ENCODE measurements around the gene PIKFYVE. TPM values are rescaled to one million over a fixed set of nuclear protein-coding genes. Genes with fewer than 3 reads are reported as not detected.

PIKFYVE gene
- total and polyA plus RNA-seq, 2 of the 8 experiments (the other 6 are each of a cell fraction or from before 2014, with no cell fraction given): 8.8 to 33.5 TPM

- Histone ChIP-seq H3K4me3 (ENCODE audit: extremely low read depth in 1 of 4, insufficient read depth in 2 of 4, low read depth in 3 of 4, low read length in 4 of 4) (no peak overlapping the region), H3K14ac (ENCODE audit: insufficient read length) (no peak overlapping the region), H2AFZ (ENCODE audit: low read length) (no peak overlapping the region), H3K9me3 (ENCODE audit: insufficient read depth in 2 of 2, low read depth in 1 of 2, low read length in 1 of 2) (no peaks in the 10 kb centered on the region), H3K4me1 (replicated peaks in 1 of 4; ENCODE audit: control insufficient read depth in 3 of 4, insufficient read depth in 4 of 4, low read length in 3 of 4) (no peaks in the 10 kb centered on the region), H3K23me2 (ENCODE audit: low read depth, low read length) (no peaks in the 10 kb centered on the region), H4K5ac (ENCODE audit: insufficient read length, low read depth, low read length) (no peak overlapping the region), H4K8ac (ENCODE audit: extremely low read depth, insufficient read depth, low read length) (no peak overlapping the region), H4K91ac (replicated peaks; ENCODE audit: insufficient read length, low read length) (no peak overlapping the region), H3K23ac (ENCODE audit: insufficient read length) (no peak overlapping the region), H2BK20ac (ENCODE audit: low read length) (no peak overlapping the region), H2BK15ac (ENCODE audit: low read length) (no peak overlapping the region), H3K4me2 (ENCODE audit: insufficient read depth in 1 of 2, low read depth in 2 of 2, low read length in 2 of 2) (no peak overlapping the region), H3K27me3 (replicated peaks in 1 of 4; ENCODE audit: control insufficient read depth in 3 of 4, extremely low read depth in 1 of 4, insufficient read depth in 3 of 4, low read length in 3 of 4) (no peaks in the 10 kb centered on the region), H3K79me1 (ENCODE audit: low read depth, low read length) (peaks cover 2% of the 10 kb centered on the region), H3K9ac (replicated peaks in 1 of 4; ENCODE audit: extremely low read depth in 1 of 4, low read depth in 3 of 4, low read length in 3 of 4) (no peak overlapping the region), H3K56ac (replicated peaks; ENCODE audit: insufficient read length, low read depth, low read length) (no peak overlapping the region), H4K20me1 (replicated peaks in 1 of 2; ENCODE audit: control insufficient read depth in 1 of 2, insufficient read depth in 2 of 2, low read length in 2 of 2) (no peaks in the 10 kb centered on the region), H2BK120ac (replicated peaks; ENCODE audit: low read depth, low read length) (no peak overlapping the region), H3K36me3 (ENCODE audit: control insufficient read depth in 2 of 4, insufficient read depth in 4 of 4, low read length in 3 of 4) (peaks cover 8 to 59% (median 22%) of the 10 kb centered on the region in 4 experiments; a peak in 7 of 8 replicates), H2BK5ac (ENCODE audit: low read depth, low read length) (no peak overlapping the region), H2AK5ac (ENCODE audit: low read depth, low read length) (no peak overlapping the region), H2BK12ac (ENCODE audit: low read depth, low read length) (no peak overlapping the region), H3K4ac (replicated peaks; ENCODE audit: insufficient read length, low read depth, low read length) (no peak overlapping the region), H3K79me2 (ENCODE audit: control insufficient read depth in 1 of 2, insufficient read depth in 2 of 2, low read length in 2 of 2) (no peaks in the 10 kb centered on the region), H3K18ac (ENCODE audit: extremely low read depth, low read length) (no peak overlapping the region), H3K27ac (ENCODE audit: low read depth, low read length) (no peak overlapping the region)
- WGBS, 2 experiments (ENCODE audit: extremely low coverage in 1 of 2, insufficient coverage in 1 of 2, insufficient read length in 1 of 2, insufficient replicate concordance in 2 of 2, low coverage in 1 of 2, low lambda C conversion rate in 2 of 2, missing lambda C conversion rate in 1 of 2): 88% methylated on average over 2 of the region's 2 CpGs; no CpG with 5 or more reads in 1 of the 2 experiments
- FAIRE-seq (no peak), DNase-seq (ENCODE audit: low read depth in 1 of 2, low spot score in 2 of 2) (no peak)
- CTCF ChIA-PET (ENCODE audit: partially characterized antibody): no interaction called here
- POLR2A ChIA-PET (ENCODE audit: partially characterized antibody): no interaction called here
- no peak for TF ChIP-seq RBBP5 (IDR thresholded peaks at IDR 0.05; ENCODE audit: borderline replicate concordance, low read depth, low read length)
- TF ChIP-seq CEBPB (IDR thresholded peaks at IDR 0.05; ENCODE audit: low read depth, low read length): no peak
Measured at GRCh38 chr2:208318127-208318526, 52.1 kb downstream of the PIKFYVE start.
